Tibial nerve (tissue), 4 donors: ENCODE results near the gene CNOT11.

Experiments used
- CTCF ChIP-seq, 5 experiments: fragments of 200-600 bp in 3 of 5; fragments of 450-650 bp in 2 of 5; sonication (generic) in 3 of 5; IDR thresholded peaks; one replicate each; pipeline ENCODE4 v1.5.1; 2016 to 2019; ENCODE audit warnings: antibody characterized with exemption in 5 of 5, mild to moderate bottlenecking in 3 of 5, moderate library complexity in 2 of 5
- EP300 ChIP-seq, 2 donors: sonication (generic); formaldehyde crosslinking; IDR thresholded peaks; one replicate each; pipeline ENCODE4 v1.6.1; 2017; ENCODE audit warnings: antibody characterized with exemption in 2 of 2, mild to moderate bottlenecking in 1 of 2
- POLR2A ChIP-seq, 2 donors: fragments of 450-650 bp; IDR thresholded peaks; one replicate each; pipeline ENCODE4 v1.6.1; 2017; ENCODE audit warnings: antibody characterized with exemption in 2 of 2, mild to moderate bottlenecking in 2 of 2, moderate library complexity in 2 of 2

GRCh38 chr2:101306410-101306809, 53.7 kb downstream of the CNOT11 start:
- no peak for TF ChIP-seq CTCF (IDR thresholded peaks at IDR 0.05)
- no peak for TF ChIP-seq POLR2A (IDR thresholded peaks at IDR 0.05)
- TF ChIP-seq EP300 (IDR thresholded peaks at IDR 0.05), result no peak
